Activated naive CD4-positive, alpha-beta T cell treated with anti-CD3 and anti-CD28 coated beads, Interleukin-2, amount 10 ng/mL, durations not matched to agents 5 hours and 36 hours (primary cell): ENCODE data around the gene RYR1. TPM values are rescaled to one million over a fixed set of nuclear protein-coding genes. Genes with fewer than 3 reads are reported as not detected.

ENCODE experiments used
- total RNA-seq, 2 experiments: library from RNA; stranded (reverse); gene quantifications; one replicate each; pipeline ENCODE4 v1.2.3, GENCODE V29; 2021

Gene RYR1
- 1 to 10 TPM; 1.2 to 1.8 TPM for total RNA-seq

DNA sequence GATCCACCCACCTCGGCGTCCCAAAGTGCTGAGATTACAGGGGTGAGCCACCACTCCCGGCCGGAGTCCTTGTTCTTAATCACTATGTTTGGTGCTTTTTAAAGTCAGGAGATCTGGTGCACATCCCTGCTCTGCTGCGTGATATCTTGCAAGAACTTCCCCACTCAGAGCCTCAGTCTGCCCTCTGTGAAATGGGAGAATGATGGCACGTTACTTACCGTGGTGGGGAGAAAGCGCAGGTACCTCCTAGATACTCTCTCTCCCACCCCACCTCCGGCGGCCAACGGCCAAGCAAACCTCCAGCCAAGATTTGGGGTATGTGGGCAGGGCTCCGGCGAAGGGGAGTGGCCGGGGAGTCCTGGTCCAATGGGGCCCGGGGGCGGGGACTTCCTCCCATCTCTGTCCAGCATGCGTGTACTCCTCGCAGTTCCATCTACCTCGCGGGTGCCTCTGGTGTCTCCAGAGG lies at the start of gene RYR1:
RYR1 (plus strand) TSS at position 424 of the 466 bp plus-strand sequence. CDS start 139 bp downstream, outside the sequence.

GRCh38 chr19:38387550-38388348 lies 45.7 kb upstream of the RYR1 start, which contains the start of gene GGN:
Gene GGN, minus strand, starts transcription at chr19:38388034. Its CDS starts 773 bp downstream, at chr19:38387261.

GRCh38 chr19:38388349-38389100 lies 45.0 kb upstream of the RYR1 start, which contains the start of gene SPRED3:
Gene SPRED3, plus strand, starts transcription at chr19:38388697. Its CDS starts 1,606 bp downstream, at chr19:38390303.

GRCh38 chr19:38402967-38403674 lies 30.4 kb upstream of the RYR1 start, which contains the start of gene FAM98C:
Gene FAM98C, plus strand, starts transcription at chr19:38403093. Its CDS starts 61 bp downstream, at chr19:38403154.

GRCh38 chr19:38425810-38426466 lies 7.6 kb upstream of the RYR1 start, which contains the start of gene RASGRP4:
Gene RASGRP4, minus strand, starts transcription at chr19:38426219. Its CDS starts 128 bp downstream, at chr19:38426091.

DNA sequence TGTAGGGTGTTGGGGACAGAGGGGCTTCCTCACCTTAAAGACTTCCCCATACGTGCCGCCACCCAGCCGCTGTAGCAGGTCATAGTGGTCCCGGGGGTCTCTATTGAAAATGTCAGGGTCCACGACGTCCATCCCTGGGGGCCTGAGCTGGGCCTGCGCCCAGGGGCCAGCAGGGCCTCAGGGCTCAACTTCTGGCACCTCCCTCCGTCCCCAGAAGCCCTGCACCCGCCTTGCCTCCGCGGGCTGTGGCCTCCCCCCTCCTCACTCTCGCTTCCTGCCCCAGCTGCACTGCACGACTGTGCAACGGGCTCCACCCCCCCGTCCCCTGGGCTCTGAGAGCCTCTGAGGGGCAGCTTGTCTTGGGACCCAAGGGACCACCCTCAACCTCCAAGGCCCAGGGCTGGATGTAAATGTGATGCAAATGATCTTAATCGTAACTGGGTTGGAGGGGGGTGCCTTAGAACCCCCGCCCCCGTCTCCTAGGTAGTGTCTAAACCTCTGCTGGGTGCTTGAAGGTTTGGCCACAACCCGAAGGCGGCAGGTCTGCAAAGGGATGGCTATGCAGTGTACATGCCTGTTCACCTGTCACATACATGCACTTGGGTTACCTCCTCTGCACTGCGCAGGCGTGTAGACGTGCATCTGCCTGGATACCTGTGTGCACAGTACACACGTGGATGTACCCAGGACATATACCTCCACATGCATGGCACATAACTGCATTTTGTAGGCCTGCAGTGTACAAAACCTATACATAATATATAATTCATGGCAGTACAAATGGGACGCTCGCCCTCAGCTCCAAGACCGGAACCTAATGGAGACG lies 184.5 kb downstream of the RYR1 start, which contains the start of gene MAP4K1:
MAP4K1 (minus strand) TSS at position 190 of the 826 bp plus-strand sequence; CDS start at position 132, 58 bp downstream.

DNA sequence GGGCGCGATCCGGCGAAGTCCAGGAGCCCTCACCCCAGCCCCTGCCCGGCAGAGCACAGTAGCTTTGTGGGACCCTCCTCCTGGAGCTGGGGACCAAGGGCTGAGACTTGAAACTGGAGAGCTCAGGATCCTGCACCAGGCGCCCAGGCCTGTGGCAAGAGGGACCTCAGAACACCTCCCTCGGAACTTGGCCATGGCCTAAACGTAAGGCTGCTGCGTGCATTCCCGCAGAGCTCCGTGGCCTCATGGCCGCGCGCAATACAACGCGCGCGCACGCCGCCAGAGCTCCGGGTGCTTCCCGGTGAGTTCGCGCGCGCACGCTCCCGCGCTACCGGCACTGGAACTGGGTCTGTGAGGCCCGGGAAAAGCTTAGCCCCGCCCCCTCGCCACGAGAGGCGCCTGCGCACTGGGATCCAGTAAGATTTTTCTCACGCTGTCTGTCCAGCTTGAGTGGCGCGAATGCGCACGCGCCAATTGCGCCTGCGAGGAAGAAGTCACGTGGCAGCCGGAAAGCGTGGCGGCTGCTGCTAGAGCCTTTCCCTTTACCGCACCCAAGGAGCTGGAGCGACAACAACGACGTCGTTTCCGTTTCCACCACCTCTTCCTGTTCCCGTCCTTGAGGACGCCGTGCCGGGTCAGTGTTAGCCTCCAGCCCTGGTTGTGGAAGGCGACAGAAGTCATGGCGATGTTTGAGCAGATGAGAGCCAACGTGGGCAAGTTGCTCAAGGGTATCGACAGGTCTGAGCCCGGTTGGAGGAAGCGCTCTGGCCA lies 185.3 kb downstream of the RYR1 start, which contains the start of gene EIF3K:
EIF3K (plus strand) TSS at position 599 of the 771 bp plus-strand sequence; CDS start at position 680, 81 bp downstream.

Other genes with a start within 250 kb of the RYR1 start
- 1 to 10 TPM in 1 of 2 experiments, under 1 TPM in 1; 0.51 to 1.0 TPM for gene DPF1, start 209.5 kb upstream of the RYR1 start, total RNA-seq
- not detected for gene PPP1R14A, start 177.3 kb upstream of the RYR1 start, total RNA-seq
- 10 to 100 TPM; 12.6 to 12.7 TPM for gene SPINT2, start 169.1 kb upstream of the RYR1 start, total RNA-seq
- gene C19orf33, start 129.4 kb upstream of the RYR1 start, total RNA-seq = not detected
- gene YIF1B, start 117.7 kb upstream of the RYR1 start, total RNA-seq = 10 to 100 TPM; 54.9 to 60.0 TPM
- gene KCNK6, start 113.8 kb upstream of the RYR1 start, total RNA-seq = 10 to 100 TPM; 13.5 to 14.5 TPM
- gene CATSPERG, start 97.9 kb upstream of the RYR1 start, total RNA-seq = 1 to 10 TPM; 4.4 to 4.7 TPM
- gene PSMD8, start 59.1 kb upstream of the RYR1 start, total RNA-seq = 100 to 1,000 TPM; 143 to 145 TPM
- gene GGN, start 45.7 kb upstream of the RYR1 start, total RNA-seq = under 1 TPM; 0.12 to 0.18 TPM
- 1 to 10 TPM; 1.8 to 2.6 TPM for gene SPRED3, start 45.0 kb upstream of the RYR1 start, total RNA-seq
- gene FAM98C, start 30.6 kb upstream of the RYR1 start, total RNA-seq = 10 to 100 TPM; 29.4 to 32.9 TPM
- gene RASGRP4, start 7.5 kb upstream of the RYR1 start, total RNA-seq = 1 to 10 TPM; 1.0 to 1.4 TPM
- 100 to 1,000 TPM; 273 to 278 TPM for gene MAP4K1, start 184.3 kb downstream of the RYR1 start, total RNA-seq
- 100 to 1,000 TPM; 379 to 392 TPM for gene EIF3K, start 185.5 kb downstream of the RYR1 start, total RNA-seq
- gene ACTN4, start 214.0 kb downstream of the RYR1 start, total RNA-seq = 100 to 1,000 TPM; 316 to 318 TPM